GM19099 (cell line): ENCODE results near the gene GPD2.

Source experiments
- POLR2A ChIP-seq: IDR thresholded peaks from 3 replicates; pipeline ENCODE4 v1.6.1; 2011; ENCODE audit warnings: low read depth; ENCODE audit not compliant: insufficient read length; ENCODE audit errors: extremely low read depth

GPD2 gene

GRCh38 chr2:156480376-156480775 lies 44.2 kb downstream of the GPD2 start:
- TF ChIP-seq POLR2A, result no peak

- TF ChIP-seq POLR2A, result no peak
These were observed 45.1 kb downstream of the GPD2 start for GRCh38 chr2:156481312-156481711.

GRCh38 chr2:156483741-156484173 lies 47.6 kb downstream of the GPD2 start:
- TF ChIP-seq POLR2A, result no peak

GRCh38 chr2:156486147-156486546 lies 50.0 kb downstream of the GPD2 start:
- no peak for TF ChIP-seq POLR2A

- TF ChIP-seq POLR2A, result no peak
These were observed 50.4 kb downstream of the GPD2 start for GRCh38 chr2:156486614-156487013.

GRCh38 chr2:156489195-156489594 lies 53.0 kb downstream of the GPD2 start:
- TF ChIP-seq POLR2A, result no peak

GRCh38 chr2:156489750-156490465 lies 53.7 kb downstream of the GPD2 start:
- TF ChIP-seq POLR2A, result no peak

- no peak for TF ChIP-seq POLR2A
These were observed 54.3 kb downstream of the GPD2 start for GRCh38 chr2:156490466-156490840.

GRCh38 chr2:156491176-156491575 lies 55.0 kb downstream of the GPD2 start:
- no peak for TF ChIP-seq POLR2A

- no peak for TF ChIP-seq POLR2A
These were observed 56.8 kb downstream of the GPD2 start for GRCh38 chr2:156492979-156493378.

- TF ChIP-seq POLR2A, result no peak
These were observed 69.5 kb downstream of the GPD2 start for GRCh38 chr2:156505696-156506095.

GRCh38 chr2:156511122-156511521 lies 74.9 kb downstream of the GPD2 start:
- TF ChIP-seq POLR2A, result no peak

- no peak for TF ChIP-seq POLR2A
These were observed 75.6 kb downstream of the GPD2 start for GRCh38 chr2:156511803-156512202.

- TF ChIP-seq POLR2A, result no peak
These were observed 76.3 kb downstream of the GPD2 start for GRCh38 chr2:156512451-156512850.

- no peak for TF ChIP-seq POLR2A
These were observed 77.0 kb downstream of the GPD2 start for GRCh38 chr2:156513219-156513618.

- no peak for TF ChIP-seq POLR2A
These were observed 81.2 kb downstream of the GPD2 start for GRCh38 chr2:156517419-156517818.

- no peak for TF ChIP-seq POLR2A
These were observed 82.0 kb downstream of the GPD2 start for GRCh38 chr2:156518138-156518537.

- no peak for TF ChIP-seq POLR2A
These were observed 86.8 kb downstream of the GPD2 start for GRCh38 chr2:156522864-156523440.
